ENCODE data around the gene NRG4.
A peak's percentile ranks its signal among the peaks of the same experiment; 100 is the strongest.

The NRG4 gene

GRCh38 chr15:76059320-76060117 lies 47.3 kb upstream of the NRG4 start, which contains the start of gene TMEM266 (continued):
- TF ChIP-seq SP2 (tag by site-specific recombination; IDR thresholded peaks at IDR 0.05), result 0 out of 2 replicates have a peak, but pooled peaks have one; percentile 4
- TF ChIP-seq ZFP3 (tag by site-specific recombination; IDR thresholded peaks at IDR 0.05; ENCODE audit: low read depth), result no peak
- peak; percentile 85 for TF ChIP-seq HIC1 (tag by site-specific recombination; IDR thresholded peaks at IDR 0.05)
- TF ChIP-seq ZNF423 (tag by site-specific recombination; IDR thresholded peaks at IDR 0.05), result 0 out of 2 replicates have a peak, but pooled peaks have one; percentile 21
- peak; percentile 69; the same call in 1 of the 2 replicates for TF ChIP-seq ZEB2 (tag by site-specific recombination; IDR thresholded peaks at IDR 0.05)
- peak; percentile 60 for TF ChIP-seq KLF16 (tag by site-specific recombination; IDR thresholded peaks at IDR 0.05)
- TF ChIP-seq ZBTB11 (tag by site-specific recombination; conservative IDR thresholded peaks at IDR 0.05; ENCODE audit: low read depth), result 0 out of 2 replicates have a peak, but pooled peaks have one; percentile 18
- TF ChIP-seq ZNF433 (tag by site-specific recombination; IDR thresholded peaks at IDR 0.05; ENCODE audit: low read depth), result no peak
- peak; percentile 40; the same call in 1 of the 2 replicates for TF ChIP-seq KLF10 (tag by site-specific recombination; IDR thresholded peaks at IDR 0.05)
- peak; percentile 30 for TF ChIP-seq KLF1 (tag by site-specific recombination; IDR thresholded peaks at IDR 0.05)
- peak; percentile 34; the same call in 1 of the 2 replicates for TF ChIP-seq KLF17 (tag by site-specific recombination; IDR thresholded peaks at IDR 0.05)
- no peak for TF ChIP-seq ZSCAN18 (tag by site-specific recombination; IDR thresholded peaks at IDR 0.05)
- peak; percentile 89 for TF ChIP-seq ZNF335 (tag by site-specific recombination; conservative IDR thresholded peaks at IDR 0.05)
- TF ChIP-seq ZFP37 (tag by site-specific recombination; IDR thresholded peaks at IDR 0.05), result peak; percentile 82; the same call in 1 of the 2 replicates
- no peak for TF ChIP-seq ELK4 (IDR thresholded peaks at IDR 0.05; ENCODE audit: borderline replicate concordance, low read depth, low read length)
- 0 out of 2 replicates have a peak, but pooled peaks have one; percentile 20 for TF ChIP-seq ZNF24 (tag by site-specific recombination; IDR thresholded peaks at IDR 0.05)
- TF ChIP-seq ZNF133 (tag by site-specific recombination; IDR thresholded peaks at IDR 0.05), result no peak
- TF ChIP-seq ZNF426 (tag by site-specific recombination; IDR thresholded peaks at IDR 0.05), result no peak
- peak; percentile 54; the same call in 1 of the 2 replicates for TF ChIP-seq EGR2 (tag by site-specific recombination; IDR thresholded peaks at IDR 0.05; ENCODE audit: low read depth)
- TF ChIP-seq SCRT1 (tag by site-specific recombination; IDR thresholded peaks at IDR 0.05; ENCODE audit: borderline replicate concordance), result peak; percentile 96
- TF ChIP-seq ZNF513 (tag by site-specific recombination; IDR thresholded peaks at IDR 0.05), result no peak
- TF ChIP-seq ZSCAN5A (tag by site-specific recombination; IDR thresholded peaks at IDR 0.05), result peak; percentile 38; the same call in 1 of the 2 replicates
- no peak for TF ChIP-seq ZFP41 (tag by site-specific recombination; IDR thresholded peaks at IDR 0.05; ENCODE audit: borderline replicate concordance)
- peak; percentile 93 for TF ChIP-seq GLIS2 (tag by site-specific recombination; IDR thresholded peaks at IDR 0.05)
- no peak for TF ChIP-seq MYNN (tag by site-specific recombination; IDR thresholded peaks at IDR 0.05; ENCODE audit: borderline replicate concordance)
